Gastroesophageal sphincter (tissue), 4 donors: Measurements from ENCODE around the gene REX1BD. TPM values are rescaled to one million over a fixed set of nuclear protein-coding genes. Genes with fewer than 3 reads are reported as not detected.

Experiments
- ATAC-seq: fragments of 150-250 bp; one replicate; pipeline ENCODE4 v1.9.1; 2016; ENCODE audit warnings: mild to moderate bottlenecking, moderate library complexity
- H3K27ac ChIP-seq, 4 donors: fragments of 200-600 bp; sonication (generic) in 3 of 4; 1 replicate in 3 of 4; 2 replicates in 1 of 4; pipeline ENCODE4 v1.5.1; 2016 to 2019
- H3K27me3 ChIP-seq: fragments of 200-600 bp; sonication (generic); one replicate; pipeline ENCODE4 v1.5.1; 2019
- H3K36me3 ChIP-seq, 2 donors: fragments of 200-600 bp; sonication (generic); one replicate each; pipeline ENCODE4 v1.5.1; 2019; ENCODE audit warnings: control low read depth in 1 of 2
- H3K4me1 ChIP-seq, 3 donors: fragments of 200-600 bp; sonication (generic); 1 replicate in 2 of 3; 2 replicates in 1 of 3; pipeline ENCODE4 v1.5.1; 2016 to 2019; ENCODE audit warnings: control low read depth in 2 of 3
- H3K4me3 ChIP-seq, 2 donors: fragments of 200-600 bp; sonication (generic); one replicate each; pipeline ENCODE4 v1.5.1; 2019; ENCODE audit warnings: mild to moderate bottlenecking in 1 of 2, moderate library complexity in 1 of 2
- H3K9me3 ChIP-seq, 3 donors: fragments of 200-600 bp; sonication (generic); one replicate each; pipeline ENCODE4 v1.5.1; 2017 to 2019; ENCODE audit warnings: control low read depth in 2 of 3
- EP300 ChIP-seq: sonication (generic); formaldehyde crosslinking; IDR thresholded peaks from one replicate; pipeline ENCODE4 v1.6.1; 2017; ENCODE audit warnings: antibody characterized with exemption, mild to moderate bottlenecking
- POLR2A ChIP-seq, 2 donors: fragments of 450-650 bp; IDR thresholded peaks; one replicate each; pipeline ENCODE4 v1.6.1; 2017; ENCODE audit warnings: antibody characterized with exemption in 2 of 2, mild to moderate bottlenecking in 2 of 2, moderate library complexity in 1 of 2
- POLR2AphosphoS5 ChIP-seq: sonication (generic); formaldehyde crosslinking; IDR thresholded peaks from one replicate; pipeline ENCODE4 v1.6.1; 2017; ENCODE audit warnings: antibody characterized with exemption
- WGBS, 2 donors: methylation state at CpG; one replicate each; pipeline ENCODE4 v1.1.5; 2018; ENCODE audit warnings: low coverage in 1 of 2; 5-methylcytosine and 5-hydroxymethylcytosine counted together
- total RNA-seq, 4 donors: library from RNA; depleted of rRNA; stranded (reverse); fragments of >200 nt; gene quantifications; one replicate each; pipeline ENCODE4 v1.1.0, GENCODE V29; 2016
- TF ChIP-seq, protein P1 (sequence below), 4 experiments: fragments of 200-600 bp in 2 of 4; fragments of 450-650 bp in 2 of 4; sonication (generic) in 1 of 4; IDR thresholded peaks; one replicate each; pipeline ENCODE4 v1.5.1; 2017 to 2019; ENCODE audit warnings: antibody characterized with exemption in 4 of 4, mild to moderate bottlenecking in 2 of 4, moderate library complexity in 2 of 4

Gene REX1BD
- total RNA-seq, 4 donors from 2014 or later, result 64.8 to 72.6 (median 68.6) TPM

DNA sequence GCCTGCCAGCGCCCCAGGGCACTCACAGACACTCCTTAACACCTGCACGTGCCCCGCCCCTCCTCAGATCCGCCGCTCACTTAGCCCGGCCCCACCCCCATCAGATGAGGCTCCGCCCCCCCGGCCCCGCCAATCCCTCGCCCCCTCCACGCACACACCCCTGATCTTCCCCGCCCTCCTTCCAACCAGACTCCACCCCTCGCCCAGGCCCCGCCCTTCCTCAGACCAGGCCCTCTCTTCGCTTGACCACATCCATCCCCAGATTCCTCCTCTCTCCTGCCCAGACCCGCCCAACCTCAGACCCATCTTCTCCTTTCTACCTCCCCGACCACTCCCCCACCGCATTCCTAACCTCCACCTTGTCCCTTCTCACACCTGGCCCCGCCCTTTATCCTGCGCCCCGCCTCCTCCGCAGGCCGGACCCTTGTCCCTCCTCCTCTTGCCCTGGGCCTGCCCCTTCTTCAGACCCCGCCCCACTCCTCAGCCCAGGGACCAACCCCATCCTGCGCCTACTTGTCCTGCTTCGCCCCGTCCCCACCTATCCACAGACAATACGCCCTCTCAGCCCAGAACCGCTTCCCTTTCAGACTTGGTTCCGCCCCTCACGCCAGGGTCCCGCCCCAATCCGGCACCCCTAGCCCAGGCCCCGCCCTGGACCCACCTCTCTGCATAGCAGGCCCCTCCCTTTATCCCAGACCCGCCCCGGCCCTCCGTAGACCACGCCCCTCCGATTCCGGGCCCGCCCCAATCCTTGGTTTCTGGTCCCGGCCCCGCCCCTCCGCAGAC lies 47.8 kb downstream of the REX1BD start:
- Histone ChIP-seq H3K4me3 (peak overlapping the region; percentile 62 to 73), H3K36me3 (peaks cover 0 to 5% of the 10 kb centered on the region in 2 donors), H3K9me3 (no peaks in the 10 kb centered on the region), H3K27ac (peak overlapping the region in 3 of 4 donors; percentile 85 to 89 (median 88)), H3K27me3 (no peaks in the 10 kb centered on the region), H3K4me1 (peaks cover 0 to 42% (median 7%) of the 10 kb centered on the region in 3 donors)
- 0 to 4% methylated on average over 10 to 19 of the region's 44 CpGs for WGBS, 2 donors
- TF ChIP-seq POLR2A (IDR thresholded peaks at IDR 0.05) (peak in 1 of 2 donors; percentile 6), EP300 (no peak)
- TF ChIP-seq, protein P1, sequence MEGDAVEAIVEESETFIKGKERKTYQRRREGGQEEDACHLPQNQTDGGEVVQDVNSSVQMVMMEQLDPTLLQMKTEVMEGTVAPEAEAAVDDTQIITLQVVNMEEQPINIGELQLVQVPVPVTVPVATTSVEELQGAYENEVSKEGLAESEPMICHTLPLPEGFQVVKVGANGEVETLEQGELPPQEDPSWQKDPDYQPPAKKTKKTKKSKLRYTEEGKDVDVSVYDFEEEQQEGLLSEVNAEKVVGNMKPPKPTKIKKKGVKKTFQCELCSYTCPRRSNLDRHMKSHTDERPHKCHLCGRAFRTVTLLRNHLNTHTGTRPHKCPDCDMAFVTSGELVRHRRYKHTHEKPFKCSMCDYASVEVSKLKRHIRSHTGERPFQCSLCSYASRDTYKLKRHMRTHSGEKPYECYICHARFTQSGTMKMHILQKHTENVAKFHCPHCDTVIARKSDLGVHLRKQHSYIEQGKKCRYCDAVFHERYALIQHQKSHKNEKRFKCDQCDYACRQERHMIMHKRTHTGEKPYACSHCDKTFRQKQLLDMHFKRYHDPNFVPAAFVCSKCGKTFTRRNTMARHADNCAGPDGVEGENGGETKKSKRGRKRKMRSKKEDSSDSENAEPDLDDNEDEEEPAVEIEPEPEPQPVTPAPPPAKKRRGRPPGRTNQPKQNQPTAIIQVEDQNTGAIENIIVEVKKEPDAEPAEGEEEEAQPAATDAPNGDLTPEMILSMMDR (IDR thresholded peaks at IDR 0.05), result no peak
- peak; percentile 96 for ATAC-seq

DNA sequence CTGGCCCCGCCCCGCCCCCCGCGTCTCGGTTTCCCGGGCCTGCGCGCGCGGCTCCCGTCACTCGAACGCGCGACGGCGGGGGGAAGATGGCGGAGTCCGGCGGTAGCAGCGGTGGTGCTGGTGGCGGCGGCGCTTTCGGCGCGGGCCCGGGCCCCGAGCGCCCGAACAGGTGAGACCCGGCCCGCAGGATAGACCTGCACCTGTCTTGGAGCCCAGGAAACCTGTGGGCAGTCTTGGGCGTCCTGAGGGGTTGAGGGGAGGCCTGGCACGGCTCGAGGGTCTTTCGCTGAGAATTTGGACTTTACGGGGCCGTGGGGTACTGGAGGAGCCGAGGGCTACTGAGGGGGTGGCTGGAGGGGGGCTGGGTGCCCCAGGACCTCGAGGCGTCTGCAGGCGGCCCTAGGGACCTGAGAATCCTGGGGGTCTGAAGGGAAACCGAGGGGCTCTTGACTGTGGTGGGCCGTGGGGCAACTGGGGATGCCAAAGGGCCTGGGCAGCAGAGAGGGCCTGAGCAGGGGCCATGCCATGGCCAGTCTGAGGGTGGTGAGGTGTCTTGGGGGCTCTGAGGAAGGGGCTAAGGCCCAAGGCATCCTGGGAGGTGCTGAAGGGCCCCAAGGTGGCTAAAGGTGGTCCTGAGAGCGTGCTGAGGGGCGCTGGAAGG lies 48.5 kb downstream of the REX1BD start, which contains the start of gene KLHL26:
KLHL26 (plus strand) TSS at position 60 of the 661 bp plus-strand sequence; CDS start at position 87, 27 bp downstream.
- no peak for ATAC-seq
- peak within 1 kb of the TSS; percentile 55 to 89 (median 86) for H3K27ac ChIP-seq
- H3K36me3 ChIP-seq, result peaks cover 0 to 5% of the 10 kb centered on the region in 2 donors
- H3K4me1 ChIP-seq, result peaks cover 0 to 42% (median 7%) of the 10 kb centered on the region in 3 donors
- H3K4me3 ChIP-seq, result peak within 1 kb of the TSS; percentile 62 to 73
- TF ChIP-seq EP300 (no peak), POLR2AphosphoS5 (peak; percentile 78), POLR2A (IDR thresholded peaks at IDR 0.05) (peak; percentile 70 to 76)
- TF ChIP-seq, protein P1 (IDR thresholded peaks at IDR 0.05), result peak in 2 of 4 experiments; percentile 9 to 15
- H3K27me3 ChIP-seq, result no peaks in the 10 kb centered on the region
- WGBS, 2 donors, result 10 to 58% methylated on average over 2 of the region's 47 CpGs
- H3K9me3 ChIP-seq, result no peaks in the 10 kb centered on the region

DNA sequence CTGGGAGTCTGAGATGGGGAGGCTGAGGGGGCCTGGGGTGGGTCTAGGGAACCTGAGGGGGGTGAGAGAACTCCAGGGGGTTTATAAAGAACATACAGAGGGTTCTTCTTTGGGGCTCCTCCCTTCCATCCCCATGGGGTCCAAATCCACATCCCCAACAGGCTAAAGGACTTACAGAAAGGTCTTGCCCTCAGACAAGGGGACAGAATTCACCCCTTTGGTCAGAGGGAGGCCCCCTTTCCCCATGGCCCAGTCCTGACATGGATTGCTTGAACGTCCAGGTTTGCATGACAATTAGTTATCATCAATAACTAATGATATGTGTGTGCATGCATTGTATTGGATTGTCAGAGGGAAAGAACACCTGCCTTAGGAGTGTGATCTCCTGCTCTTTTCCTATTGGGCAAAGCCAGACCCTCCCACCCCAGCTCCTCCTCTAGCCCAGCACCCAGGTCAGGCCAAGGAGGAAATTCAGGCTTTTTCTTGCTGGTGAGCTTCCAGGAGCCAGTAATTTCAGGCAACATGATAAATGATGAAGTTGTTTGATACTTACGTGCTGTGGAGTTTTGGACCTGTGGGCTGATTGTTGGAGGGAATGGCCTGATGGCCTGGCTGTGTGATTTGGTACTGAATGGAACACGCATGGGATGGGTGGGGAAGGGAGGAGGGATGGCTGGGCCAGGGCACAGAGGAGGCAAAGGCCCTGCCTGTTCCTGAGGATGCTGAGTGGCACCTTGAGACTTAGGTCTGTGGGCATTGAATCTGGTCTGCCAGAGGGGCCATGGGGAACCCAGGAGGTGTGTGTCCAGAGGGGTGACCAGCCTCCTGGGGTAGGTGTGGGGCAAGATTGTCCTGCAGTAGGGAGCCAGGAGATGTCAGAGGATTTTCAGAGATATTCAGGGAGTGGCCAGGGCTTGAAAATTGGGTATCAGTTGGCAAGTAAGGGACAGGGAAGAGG lies 49.4 kb downstream of the REX1BD start:
- H3K4me3 ChIP-seq, result peak overlapping the region; percentile 62 to 73

DNA sequence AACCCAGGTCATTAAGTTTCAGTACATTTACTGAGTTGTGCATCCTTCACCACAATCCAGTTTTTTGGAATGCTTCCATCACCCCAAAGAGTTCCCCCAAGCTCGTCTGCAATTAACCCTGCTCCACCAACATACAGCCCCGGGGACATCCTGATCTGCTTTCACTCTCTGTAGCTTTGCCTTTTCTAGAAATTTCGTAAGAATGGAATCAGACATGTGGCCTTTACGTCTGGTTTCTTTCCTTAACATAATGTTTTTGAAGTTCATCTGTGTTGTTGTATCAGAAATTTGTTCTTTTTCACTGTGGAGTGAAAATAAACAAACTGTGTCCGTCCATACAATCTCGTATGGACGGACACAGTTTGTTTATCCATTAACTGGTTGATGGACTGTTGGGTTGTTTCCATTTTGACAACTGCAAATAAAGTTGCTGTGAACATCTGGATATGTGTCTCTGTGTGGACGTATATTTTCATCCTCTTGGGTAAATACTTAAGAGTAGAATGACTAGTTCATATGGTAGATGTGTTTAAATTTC lies 51.2 kb downstream of the REX1BD start:
- ATAC-seq, result no peak
- no peaks in the 10 kb centered on the region for H3K9me3 ChIP-seq
- no peaks in the 10 kb centered on the region for H3K27me3 ChIP-seq
- H3K4me3 ChIP-seq, result no peak overlapping the region
- TF ChIP-seq POLR2AphosphoS5, result no peak
- no peak for TF ChIP-seq POLR2A (IDR thresholded peaks at IDR 0.05)
- TF ChIP-seq EP300, result no peak
- TF ChIP-seq, protein P1 (IDR thresholded peaks at IDR 0.05), result no peak
- 37 to 51% methylated on average over 5 to 8 of the region's 8 CpGs for WGBS, 2 donors
- peaks cover 0 to 51% (median 12%) of the 10 kb centered on the region in 3 donors for H3K4me1 ChIP-seq
- peaks cover 0 to 5% of the 10 kb centered on the region in 2 donors for H3K36me3 ChIP-seq
- peak overlapping the region in 1 of 4 donors; percentile 38 for H3K27ac ChIP-seq

More for the DNA sequence above, 49.4 kb downstream of the REX1BD start:
- H3K27ac ChIP-seq, result peak overlapping the region; percentile 55 to 89 (median 86)
- H3K36me3 ChIP-seq, result peaks cover 0 to 5% of the 10 kb centered on the region in 2 donors
- WGBS, 2 donors, result 18% methylated on average over 3 of the region's 3 CpGs; no CpG with 5 or more reads in 1 of the 2 donors
- H3K9me3 ChIP-seq, result no peaks in the 10 kb centered on the region
- H3K4me1 ChIP-seq, result peaks cover 0 to 42% (median 7%) of the 10 kb centered on the region in 3 donors
- TF ChIP-seq POLR2A (IDR thresholded peaks at IDR 0.05), result no peak
- TF ChIP-seq, protein P1 (IDR thresholded peaks at IDR 0.05), result peak in 2 of 4 experiments; percentile 11 to 27
- TF ChIP-seq EP300, result no peak
- no peak for TF ChIP-seq POLR2AphosphoS5
- H3K27me3 ChIP-seq, result no peaks in the 10 kb centered on the region
- no peak for ATAC-seq
